ENCODE results near the gene ATM.

ATM gene, protein sequence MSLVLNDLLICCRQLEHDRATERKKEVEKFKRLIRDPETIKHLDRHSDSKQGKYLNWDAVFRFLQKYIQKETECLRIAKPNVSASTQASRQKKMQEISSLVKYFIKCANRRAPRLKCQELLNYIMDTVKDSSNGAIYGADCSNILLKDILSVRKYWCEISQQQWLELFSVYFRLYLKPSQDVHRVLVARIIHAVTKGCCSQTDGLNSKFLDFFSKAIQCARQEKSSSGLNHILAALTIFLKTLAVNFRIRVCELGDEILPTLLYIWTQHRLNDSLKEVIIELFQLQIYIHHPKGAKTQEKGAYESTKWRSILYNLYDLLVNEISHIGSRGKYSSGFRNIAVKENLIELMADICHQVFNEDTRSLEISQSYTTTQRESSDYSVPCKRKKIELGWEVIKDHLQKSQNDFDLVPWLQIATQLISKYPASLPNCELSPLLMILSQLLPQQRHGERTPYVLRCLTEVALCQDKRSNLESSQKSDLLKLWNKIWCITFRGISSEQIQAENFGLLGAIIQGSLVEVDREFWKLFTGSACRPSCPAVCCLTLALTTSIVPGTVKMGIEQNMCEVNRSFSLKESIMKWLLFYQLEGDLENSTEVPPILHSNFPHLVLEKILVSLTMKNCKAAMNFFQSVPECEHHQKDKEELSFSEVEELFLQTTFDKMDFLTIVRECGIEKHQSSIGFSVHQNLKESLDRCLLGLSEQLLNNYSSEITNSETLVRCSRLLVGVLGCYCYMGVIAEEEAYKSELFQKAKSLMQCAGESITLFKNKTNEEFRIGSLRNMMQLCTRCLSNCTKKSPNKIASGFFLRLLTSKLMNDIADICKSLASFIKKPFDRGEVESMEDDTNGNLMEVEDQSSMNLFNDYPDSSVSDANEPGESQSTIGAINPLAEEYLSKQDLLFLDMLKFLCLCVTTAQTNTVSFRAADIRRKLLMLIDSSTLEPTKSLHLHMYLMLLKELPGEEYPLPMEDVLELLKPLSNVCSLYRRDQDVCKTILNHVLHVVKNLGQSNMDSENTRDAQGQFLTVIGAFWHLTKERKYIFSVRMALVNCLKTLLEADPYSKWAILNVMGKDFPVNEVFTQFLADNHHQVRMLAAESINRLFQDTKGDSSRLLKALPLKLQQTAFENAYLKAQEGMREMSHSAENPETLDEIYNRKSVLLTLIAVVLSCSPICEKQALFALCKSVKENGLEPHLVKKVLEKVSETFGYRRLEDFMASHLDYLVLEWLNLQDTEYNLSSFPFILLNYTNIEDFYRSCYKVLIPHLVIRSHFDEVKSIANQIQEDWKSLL (N-terminal part only)

DNA sequence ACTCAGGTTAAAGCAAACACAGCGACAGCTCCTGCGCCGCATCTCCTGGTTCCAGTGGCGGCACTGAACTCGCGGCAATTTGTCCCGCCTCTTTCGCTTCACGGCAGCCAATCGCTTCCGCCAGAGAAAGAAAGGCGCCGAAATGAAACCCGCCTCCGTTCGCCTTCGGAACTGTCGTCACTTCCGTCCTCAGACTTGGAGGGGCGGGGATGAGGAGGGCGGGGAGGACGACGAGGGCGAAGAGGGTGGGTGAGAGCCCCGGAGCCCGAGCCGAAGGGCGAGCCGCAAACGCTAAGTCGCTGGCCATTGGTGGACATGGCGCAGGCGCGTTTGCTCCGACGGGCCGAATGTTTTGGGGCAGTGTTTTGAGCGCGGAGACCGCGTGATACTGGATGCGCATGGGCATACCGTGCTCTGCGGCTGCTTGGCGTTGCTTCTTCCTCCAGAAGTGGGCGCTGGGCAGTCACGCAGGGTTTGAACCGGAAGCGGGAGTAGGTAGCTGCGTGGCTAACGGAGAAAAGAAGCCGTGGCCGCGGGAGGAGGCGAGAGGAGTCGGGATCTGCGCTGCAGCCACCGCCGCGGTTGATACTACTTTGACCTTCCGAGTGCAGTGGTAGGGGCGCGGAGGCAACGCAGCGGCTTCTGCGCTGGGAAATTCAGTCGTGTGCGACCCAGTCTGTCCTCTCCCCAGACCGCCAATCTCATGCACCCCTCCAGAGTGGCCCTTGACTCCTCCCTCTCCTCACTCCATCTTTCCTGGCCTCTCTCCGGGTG, at the start of gene ATM, which contains the start of gene NPAT:
TSS of gene ATM (plus strand) at position 494 of the 774 bp plus-strand sequence. CDS start 4,558 bp downstream, outside the sequence.
TSS of gene NPAT (minus strand) at position 65 of the 774 bp plus-strand sequence. CDS start 102 bp downstream, outside the sequence.
- TF ChIP-seq, protein P1, sequence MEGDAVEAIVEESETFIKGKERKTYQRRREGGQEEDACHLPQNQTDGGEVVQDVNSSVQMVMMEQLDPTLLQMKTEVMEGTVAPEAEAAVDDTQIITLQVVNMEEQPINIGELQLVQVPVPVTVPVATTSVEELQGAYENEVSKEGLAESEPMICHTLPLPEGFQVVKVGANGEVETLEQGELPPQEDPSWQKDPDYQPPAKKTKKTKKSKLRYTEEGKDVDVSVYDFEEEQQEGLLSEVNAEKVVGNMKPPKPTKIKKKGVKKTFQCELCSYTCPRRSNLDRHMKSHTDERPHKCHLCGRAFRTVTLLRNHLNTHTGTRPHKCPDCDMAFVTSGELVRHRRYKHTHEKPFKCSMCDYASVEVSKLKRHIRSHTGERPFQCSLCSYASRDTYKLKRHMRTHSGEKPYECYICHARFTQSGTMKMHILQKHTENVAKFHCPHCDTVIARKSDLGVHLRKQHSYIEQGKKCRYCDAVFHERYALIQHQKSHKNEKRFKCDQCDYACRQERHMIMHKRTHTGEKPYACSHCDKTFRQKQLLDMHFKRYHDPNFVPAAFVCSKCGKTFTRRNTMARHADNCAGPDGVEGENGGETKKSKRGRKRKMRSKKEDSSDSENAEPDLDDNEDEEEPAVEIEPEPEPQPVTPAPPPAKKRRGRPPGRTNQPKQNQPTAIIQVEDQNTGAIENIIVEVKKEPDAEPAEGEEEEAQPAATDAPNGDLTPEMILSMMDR (conservative IDR thresholded peaks at IDR 0.05; ENCODE audit: low read length) = peak; percentile 76
- peak; percentile 99 for DNase-seq (ENCODE audit: low read depth)
- peak within 1 kb of the TSS; percentile 92 for H3K4me3 ChIP-seq (ENCODE audit: low read length)

DNA sequence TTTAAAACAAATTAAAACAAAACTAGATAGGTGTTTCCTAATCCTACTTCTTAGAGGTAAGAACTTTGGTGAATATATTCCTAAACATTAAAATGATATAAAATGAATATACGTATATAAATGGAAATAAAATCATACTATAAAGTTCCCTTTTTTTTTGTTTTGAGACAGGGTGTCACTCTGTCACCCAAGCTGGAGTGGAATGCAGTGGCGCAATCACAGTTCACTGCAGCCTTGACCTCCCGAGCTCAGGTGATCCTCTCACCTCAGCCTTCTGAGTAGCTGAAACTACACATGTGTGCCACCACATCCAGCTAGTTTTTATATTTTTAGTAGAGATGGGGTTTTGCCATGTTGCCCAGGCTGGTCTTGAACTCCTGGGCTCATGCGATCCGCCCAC, 45.3 kb upstream of the ATM start:
- DNase-seq (ENCODE audit: low read depth) = no peak
- TF ChIP-seq, protein P1 (conservative IDR thresholded peaks at IDR 0.05; ENCODE audit: low read length) = no peak
- no peak overlapping the region for H3K4me3 ChIP-seq (ENCODE audit: low read length)

DNA sequence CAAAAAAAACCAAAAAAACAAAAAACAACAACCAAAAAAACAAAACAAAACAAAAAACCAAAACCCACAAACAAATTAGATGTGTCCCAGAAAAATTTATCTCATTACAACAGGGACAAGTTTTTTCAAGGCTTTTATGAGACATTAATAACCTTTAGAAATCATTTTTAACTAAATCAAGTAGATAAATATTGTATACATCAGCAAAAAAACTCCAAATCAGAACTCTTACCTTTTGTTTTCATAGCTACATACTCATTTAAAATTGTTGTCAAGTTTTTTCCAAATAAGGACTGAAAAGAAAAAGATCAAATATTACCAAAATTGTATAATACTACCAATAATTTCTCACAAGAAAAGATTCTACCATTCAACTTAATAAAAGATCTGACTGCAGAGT, 29.1 kb upstream of the ATM start:
- DNase-seq (ENCODE audit: low read depth) = no peak
- H3K4me3 ChIP-seq (ENCODE audit: low read length) = no peak overlapping the region
- TF ChIP-seq, protein P1 (conservative IDR thresholded peaks at IDR 0.05; ENCODE audit: low read length) = no peak

DNA sequence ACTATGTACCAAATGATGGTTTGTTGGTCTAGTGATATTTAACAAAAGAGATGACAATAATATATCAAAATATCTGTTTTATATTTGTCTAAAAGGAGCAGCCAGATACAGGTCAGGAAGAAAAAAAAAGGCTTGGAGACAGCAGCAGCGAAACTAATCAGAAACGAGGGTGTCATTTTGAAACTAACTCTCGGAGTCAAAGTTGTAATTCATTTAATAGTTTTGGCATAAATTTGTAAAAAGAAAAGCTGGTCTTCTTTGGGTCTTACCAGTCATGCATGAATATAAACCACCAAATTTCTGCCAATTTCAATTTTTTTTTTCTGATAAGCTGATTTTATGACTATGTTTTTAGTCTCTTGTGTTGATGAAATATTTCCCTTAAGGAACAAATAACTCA, 26.0 kb upstream of the ATM start:
- no peak overlapping the region for H3K4me3 ChIP-seq (ENCODE audit: low read length)
- no peak for DNase-seq (ENCODE audit: low read depth)
- TF ChIP-seq, protein P1 (conservative IDR thresholded peaks at IDR 0.05; ENCODE audit: low read length) = no peak

DNA sequence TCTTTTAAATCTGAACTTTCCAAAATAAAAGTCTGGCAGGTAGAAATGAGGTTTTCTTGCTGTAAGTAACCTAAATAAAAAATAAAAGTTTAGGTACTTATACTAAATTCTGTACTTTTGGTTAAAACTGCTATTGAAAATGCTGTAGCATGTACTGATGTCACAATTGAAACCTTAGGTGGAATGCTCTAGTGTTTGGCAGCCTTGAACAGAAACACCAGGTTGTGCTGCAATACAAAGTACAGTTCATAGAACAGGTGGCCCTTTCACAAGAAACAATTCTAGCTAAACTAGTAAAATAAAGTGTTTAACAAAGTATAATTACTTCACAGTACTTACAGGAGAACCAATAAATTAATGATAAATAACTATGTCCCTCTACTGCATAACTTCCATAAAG, 25.5 kb upstream of the ATM start:
- H3K4me3 ChIP-seq (ENCODE audit: low read length) = no peak overlapping the region
- DNase-seq (ENCODE audit: low read depth) = no peak
- TF ChIP-seq, protein P1 (conservative IDR thresholded peaks at IDR 0.05; ENCODE audit: low read length) = no peak

DNA sequence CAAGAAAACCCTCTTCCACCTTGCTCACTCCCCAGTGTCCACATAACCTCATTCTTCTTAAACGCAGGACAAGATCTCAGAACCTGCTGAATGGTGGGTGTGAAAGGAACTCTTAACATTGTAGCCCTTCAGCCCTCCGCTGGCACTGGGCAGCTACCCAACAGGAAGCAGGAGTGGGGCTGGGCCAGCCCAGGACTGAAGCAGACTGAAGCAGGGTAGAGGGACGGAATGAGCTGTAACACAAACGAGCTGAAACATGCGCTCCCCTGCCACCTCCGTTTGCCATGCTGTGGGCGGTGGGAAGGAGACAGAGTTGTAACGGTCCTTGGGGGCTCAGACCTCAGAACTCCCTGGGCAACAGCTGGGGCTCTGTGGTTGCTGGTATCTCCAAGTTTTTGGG, 24.0 kb upstream of the ATM start:
- TF ChIP-seq, protein P1 (conservative IDR thresholded peaks at IDR 0.05; ENCODE audit: low read length) = no peak
- no peak for DNase-seq (ENCODE audit: low read depth)
- no peak overlapping the region for H3K4me3 ChIP-seq (ENCODE audit: low read length)
